Stimulated activated CD4-positive, alpha-beta T cell treated with anti-CD3 and anti-CD28 coated beads, Interleukin-12 subunit alpha, Interleukin-12 subunit beta, amount 100 ng/mL, for 48 hours (primary cell): ENCODE measurements around the gene VAV2.

Experiments used
- DNase-seq, 3 donors: peaks; one replicate each; pipeline ENCODE4 v3.0.0-alpha.2; 2020; ENCODE audit warnings: low read depth in 2 of 3, low spot score in 1 of 3

VAV2 gene, protein sequence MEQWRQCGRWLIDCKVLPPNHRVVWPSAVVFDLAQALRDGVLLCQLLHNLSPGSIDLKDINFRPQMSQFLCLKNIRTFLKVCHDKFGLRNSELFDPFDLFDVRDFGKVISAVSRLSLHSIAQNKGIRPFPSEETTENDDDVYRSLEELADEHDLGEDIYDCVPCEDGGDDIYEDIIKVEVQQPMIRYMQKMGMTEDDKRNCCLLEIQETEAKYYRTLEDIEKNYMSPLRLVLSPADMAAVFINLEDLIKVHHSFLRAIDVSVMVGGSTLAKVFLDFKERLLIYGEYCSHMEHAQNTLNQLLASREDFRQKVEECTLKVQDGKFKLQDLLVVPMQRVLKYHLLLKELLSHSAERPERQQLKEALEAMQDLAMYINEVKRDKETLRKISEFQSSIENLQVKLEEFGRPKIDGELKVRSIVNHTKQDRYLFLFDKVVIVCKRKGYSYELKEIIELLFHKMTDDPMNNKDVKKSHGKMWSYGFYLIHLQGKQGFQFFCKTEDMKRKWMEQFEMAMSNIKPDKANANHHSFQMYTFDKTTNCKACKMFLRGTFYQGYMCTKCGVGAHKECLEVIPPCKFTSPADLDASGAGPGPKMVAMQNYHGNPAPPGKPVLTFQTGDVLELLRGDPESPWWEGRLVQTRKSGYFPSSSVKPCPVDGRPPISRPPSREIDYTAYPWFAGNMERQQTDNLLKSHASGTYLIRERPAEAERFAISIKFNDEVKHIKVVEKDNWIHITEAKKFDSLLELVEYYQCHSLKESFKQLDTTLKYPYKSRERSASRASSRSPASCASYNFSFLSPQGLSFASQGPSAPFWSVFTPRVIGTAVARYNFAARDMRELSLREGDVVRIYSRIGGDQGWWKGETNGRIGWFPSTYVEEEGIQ

DNA sequence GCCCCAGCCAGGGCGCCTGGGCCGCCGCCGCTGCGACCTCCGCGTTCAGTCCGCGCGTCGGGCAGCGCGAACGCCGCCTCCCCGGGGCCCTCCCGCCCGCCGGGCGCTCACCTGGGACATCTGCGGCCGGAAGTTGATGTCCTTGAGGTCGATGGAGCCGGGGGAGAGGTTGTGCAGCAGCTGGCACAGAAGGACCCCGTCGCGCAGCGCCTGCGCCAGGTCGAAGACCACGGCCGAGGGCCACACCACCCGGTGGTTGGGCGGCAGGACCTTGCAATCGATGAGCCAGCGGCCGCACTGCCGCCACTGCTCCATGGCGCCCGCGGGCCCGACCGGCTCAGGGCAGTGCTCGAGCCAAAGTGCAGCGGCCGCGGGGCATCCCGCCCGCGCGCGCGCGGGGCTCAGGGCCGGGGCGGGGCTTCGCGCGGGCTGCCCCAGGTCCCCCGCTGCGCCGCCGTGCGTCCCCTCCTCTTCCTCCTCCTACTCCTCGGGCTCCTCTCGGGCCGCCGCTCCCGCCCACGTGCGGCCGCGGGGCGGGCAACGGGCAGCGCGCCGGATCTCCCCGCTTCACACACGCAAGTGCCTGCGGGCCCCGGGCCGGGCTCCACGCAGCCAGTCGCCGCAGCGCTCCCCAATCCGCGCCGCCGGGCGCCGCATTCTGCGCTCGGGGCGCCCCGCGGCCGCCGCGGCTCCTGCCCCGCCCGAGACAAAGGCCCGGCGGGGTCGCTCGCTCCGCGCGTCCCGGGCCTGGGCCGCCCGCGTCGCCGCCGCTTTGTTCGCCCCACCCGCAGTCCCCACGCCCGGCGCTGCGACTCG, at the start of gene VAV2:
VAV2 (minus strand) TSS at position 361 of the 816 bp plus-strand sequence; CDS start at position 315, 46 bp downstream.
- peak in 2 of 3 donors; percentile 5 to 37 for DNase-seq

DNA sequence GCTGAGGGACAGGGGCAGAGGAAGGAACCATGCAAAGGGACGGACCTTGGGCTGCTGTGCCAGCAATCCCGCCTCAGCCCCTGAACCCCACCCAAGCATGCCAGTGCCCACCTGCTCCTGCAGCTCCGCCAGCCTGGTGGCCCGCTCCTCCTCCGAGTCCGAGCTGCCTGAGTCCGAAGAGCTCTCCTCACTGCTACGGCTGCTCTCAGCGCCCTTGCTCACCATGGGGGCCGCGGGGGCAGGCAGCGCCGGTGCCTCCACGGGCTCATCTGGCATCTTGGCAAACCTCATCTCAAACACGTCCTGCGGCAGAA, 49.5 kb upstream of the VAV2 start:
- no peak for DNase-seq

DNA sequence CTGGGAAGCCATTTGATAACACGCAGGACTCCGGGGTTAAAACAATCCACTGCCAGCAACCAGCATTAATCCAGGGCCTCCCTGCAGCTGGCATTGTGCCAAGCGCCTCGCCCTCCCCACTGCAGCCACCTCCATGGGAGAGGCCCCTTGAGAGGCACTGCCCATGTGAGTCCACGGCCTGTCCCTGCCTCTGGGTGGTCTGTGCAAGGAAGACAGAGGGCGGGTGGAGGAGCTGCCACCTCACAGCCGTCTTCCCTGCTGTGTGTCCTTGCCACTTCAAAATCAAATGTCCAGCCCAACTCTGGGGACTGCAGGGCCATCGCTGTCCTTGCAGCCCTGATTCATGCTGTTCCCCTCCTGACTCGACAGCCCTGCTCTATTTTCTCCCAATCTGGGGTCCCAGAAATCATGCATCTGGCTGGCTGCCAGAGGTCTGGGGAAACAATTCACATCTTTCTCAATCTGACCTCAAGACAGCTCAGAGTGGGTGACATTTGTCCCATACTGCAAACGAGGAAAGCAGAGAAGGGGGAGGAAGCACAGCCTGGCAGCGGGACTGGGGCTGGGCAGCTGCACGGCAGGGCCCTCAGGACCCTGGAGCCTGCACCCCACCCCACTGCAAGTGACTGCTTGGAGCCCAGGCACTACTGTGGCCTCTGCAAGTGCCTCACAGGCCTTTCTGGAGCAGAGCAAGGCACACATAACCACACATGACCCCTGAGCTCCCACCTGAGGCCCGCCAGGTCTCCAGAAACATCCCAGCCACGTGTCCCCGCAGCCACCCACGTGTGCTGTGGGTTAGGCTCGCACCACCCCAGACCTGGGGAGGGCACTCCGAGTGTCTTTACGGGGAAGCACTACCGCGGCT, 48.9 kb upstream of the VAV2 start:
- DNase-seq = no peak

DNA sequence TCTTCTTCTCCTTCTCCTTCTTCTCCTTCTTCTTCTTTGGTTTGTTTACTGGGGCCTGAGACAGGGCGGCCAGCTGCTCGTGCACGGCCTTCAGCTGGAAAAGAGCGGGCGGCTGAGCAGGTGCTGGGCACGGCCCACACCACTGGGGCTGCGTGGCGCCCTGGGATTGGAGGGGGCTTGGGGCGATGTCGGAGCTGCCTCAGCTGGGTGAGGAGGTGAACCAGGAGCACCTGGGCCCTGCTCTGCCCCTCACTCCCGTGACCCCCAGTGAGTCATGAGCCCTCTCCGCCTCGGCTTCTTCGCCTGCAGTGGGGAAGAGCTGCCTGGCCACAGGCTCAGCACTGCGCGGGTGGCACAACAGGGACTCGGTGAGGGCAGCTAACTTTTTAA, 48.0 kb upstream of the VAV2 start:
- DNase-seq = no peak

DNA sequence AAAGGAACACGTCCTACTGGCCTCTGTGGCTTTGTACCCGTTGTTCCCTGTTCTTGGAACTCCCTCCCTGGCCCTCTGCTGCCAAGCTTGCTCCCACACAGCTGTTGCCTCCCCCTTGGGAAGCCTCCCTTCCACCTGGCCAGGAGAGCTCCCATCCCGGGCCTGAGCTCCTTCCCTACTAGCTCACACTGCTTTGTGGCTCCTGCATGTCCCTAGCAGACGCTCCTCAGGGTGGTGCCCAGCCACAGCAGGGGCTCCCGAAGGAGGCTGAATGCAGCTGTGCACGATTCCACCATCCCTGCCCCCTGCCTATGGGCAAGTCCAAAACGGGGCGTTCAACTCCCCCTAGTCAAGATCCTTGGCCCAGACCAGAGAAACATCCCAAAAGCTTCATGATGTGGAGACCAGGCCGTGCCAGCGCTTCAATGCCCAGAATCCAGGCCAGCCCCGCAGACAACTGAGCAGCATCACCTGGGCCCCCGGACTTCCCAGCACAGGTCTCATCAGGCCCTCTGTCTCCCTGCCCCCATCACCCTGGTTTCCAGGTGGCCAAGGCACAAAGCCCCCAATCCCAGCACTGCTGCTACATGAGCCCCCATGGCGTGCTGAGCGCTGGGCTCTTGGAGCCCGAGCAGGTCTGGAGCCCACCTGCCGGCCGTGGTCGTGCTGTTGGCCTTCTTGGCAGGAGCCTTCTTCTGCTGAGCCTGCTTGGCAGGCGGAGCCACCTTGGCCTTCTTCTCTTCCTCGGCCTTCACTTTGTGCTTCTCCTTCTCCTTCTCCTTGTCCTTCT, 47.5 kb upstream of the VAV2 start:
- DNase-seq = no peak

DNA sequence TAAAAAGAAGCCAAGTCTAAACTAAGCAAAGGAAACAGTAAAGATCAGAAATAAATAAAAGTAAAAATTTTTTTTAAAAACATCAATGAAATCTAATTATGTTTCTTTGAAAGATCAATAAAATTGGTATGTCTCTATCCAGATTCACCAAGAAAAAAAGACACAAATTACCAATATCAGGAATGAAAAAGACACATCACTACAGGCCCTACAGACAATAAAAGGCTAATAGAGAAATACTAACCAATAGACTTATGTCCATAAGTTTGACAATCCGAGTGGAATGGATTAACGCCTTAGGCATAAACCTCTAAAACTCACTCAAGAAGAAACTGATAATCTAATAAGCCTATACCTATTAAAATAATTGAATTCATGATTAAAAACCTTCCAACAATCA, 45.5 kb upstream of the VAV2 start:
- DNase-seq = no peak

DNA sequence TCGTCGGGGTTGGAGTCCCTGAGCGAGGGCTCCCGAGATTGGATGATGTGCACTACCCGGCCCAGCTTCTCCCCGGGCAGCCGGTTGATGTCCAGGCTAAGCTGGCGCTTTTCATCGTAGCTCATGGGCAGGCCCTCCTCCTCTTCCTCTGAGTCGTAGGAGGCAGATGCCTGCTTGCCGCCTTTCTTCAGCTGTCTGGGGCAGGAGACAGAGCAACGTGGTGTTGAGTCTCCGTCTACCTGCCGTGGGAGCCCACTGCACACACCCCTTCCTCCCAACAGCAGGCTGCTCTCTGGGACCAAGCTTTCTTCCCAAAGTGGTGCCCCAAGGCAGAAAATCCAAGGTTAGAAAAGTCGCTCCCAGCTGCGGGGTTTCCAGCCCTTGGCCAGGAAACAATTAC, 44.0 kb upstream of the VAV2 start:
- DNase-seq = no peak

DNA sequence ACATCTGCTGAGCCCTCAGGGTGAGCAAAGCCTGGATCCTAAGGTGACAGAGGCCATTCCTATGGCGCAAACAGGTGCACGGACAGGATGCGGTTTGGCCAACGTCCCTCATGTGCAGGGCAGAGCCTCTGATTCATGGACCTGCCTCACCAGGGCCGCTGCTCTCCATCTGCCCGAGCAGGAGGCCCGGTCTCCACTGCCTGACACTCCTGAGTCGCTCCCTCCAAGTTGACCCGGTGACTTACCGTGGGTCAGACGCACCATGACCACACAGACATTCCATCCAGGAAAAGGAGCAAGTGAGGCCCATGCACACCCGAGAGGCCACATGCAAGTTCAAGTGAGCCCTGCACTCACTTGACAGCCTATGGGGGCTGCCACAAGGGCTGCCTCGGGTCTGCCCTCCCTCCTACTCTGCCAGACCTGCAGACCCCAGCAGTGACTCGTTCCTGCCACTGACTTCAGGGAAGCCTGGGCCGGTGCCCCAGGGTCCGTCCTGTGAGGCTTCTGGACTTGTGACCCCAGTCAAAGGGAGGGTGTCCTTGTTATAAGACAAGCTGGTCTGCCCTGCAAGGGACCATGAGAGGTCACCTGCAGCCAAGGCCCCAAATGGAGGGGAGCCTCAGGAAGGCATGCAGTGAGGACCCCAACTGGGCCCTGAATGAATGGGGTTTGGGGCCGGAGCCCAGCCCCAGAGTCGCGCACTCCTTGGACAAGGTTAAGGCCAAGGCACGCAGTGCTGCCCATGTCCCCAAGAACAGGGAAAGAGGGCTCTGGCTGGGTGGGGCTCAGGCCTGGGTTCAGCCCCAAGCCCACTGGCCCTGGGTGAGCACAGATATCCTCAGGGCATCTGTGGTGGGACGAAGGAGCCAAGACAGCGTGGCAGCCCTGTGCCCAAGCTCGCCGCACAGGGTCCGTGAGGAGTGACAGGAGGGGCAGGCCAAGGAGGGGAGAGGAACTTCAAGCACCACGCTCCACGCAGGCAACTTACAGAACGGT, 43.2 kb upstream of the VAV2 start:
- no peak for DNase-seq

DNA sequence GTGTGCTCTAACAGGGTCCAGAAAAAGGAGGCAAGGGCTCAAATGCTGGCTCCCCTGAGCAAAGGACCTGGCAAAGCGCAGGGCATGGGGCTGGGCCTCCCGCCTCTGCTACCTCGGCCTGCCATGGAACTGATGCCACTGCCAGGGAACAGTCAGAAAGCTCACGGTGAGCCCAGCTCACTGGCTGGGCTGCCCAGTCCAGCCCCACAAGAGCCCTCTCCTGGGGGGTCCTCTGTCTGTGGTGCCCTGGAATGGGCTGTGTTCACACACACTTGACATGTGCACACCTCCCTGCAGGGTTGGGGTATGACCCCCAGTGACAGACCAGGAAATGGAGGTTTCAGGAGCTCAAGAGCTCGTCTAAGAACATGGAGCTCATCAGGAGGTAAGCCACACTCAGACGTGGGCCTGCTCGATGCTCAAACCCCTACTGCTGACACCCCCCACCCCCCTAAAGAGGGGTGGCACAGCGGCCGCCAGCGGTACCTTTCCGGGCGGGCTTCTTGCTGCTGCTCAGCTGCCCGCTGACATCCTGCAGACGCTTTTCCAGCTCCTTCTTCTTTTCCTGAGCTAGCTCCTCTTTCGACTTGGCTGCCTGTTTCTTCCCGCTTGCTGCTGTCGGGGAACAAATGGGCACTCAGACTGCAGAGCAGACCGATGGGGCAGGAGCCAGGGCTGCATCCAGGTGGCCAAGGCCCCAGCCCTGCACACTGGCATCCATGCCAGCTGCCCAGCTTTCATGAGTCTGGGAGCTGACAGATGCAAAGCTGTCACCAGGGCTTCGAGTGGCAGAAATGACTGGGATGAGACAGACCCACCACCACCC, 42.3 kb upstream of the VAV2 start:
- DNase-seq = no peak

DNA sequence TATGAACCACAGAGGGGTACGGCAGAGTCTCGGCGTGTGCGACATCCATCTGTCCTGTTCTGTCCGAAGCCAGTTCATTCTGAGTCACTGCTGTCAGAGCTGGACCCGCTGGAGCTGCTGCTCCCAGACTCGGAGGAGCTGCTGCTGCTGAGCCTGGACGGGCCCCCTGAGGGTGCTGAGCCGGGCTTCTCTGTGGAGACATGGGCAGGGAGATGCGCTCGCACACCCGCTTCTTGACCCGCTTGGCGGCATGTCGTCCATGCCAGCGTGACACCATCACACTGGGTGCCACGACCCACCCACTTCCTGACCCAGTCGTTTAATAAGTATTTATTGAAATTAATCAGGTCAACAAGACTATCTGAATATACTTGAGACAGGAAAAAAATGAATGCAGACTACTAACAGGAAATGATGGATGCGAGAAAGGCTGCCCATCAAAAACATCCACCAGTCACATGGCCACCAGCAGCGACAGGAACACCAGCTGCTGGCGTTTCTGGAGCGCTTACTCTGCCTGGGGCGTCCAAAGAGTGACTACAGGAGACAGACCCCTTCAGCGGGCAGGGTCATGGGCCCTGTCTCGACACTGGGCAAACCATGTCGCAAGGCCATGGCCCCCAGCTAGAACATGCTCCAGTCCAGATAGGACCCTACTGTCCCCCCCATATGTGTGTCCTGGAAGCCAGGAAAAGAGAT, 41.5 kb upstream of the VAV2 start:
- no peak for DNase-seq

DNA sequence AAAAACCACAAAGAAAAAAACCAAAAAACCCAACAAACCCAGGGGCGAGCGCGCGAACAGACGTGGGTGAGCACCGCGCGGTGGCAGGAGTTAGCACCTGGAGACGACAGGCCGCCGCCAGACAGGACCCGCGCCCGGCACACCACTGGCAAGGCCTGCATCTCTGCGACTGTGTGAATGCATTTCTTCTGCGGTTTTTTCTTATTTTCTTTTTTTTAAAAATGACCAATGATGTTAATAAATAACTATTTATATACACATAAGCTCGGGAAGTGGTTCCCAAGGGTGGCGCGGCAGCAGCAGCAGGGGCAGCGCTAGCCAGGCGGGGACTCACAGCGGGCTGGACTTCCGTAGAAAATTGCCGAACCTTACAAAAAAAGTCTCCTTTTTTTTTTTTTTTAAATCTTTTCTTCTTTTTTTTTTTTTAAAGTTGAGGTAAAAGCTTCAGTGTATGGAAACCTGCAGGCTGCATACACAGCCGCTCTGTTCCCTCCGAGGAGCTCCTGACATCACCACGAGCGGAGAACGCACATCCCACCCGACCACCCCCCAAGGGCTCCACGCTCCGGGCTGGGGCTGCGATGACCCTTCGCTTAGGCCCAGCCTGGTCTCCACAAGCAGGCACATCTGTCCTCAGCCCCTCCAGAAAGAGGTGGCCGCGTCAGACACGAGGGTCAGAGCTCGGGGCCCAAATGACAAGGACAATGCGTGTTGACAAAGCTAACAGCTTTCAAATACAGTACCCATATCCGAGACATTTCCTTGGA, 40.5 kb upstream of the VAV2 start:
- no peak for DNase-seq

DNA sequence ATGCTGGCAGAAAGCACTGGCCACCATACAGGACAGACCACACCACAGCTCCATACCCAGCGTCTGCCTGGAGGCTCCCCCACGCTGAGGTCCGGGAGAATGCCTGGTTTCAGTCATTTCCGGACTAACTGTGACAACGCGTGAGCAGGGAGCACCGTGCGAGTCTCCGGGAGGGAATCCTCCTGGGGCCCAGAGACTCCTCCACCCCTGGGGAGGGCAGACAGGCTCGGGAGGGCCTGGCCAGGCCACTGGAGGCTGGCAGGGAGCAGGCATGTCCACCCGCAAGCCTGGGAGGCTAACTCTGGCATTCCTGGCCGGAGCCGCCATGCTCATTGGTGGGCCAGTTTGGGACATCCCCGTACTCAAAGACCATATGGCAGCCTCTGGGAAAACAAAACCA, 39.7 kb upstream of the VAV2 start:
- DNase-seq = no peak

DNA sequence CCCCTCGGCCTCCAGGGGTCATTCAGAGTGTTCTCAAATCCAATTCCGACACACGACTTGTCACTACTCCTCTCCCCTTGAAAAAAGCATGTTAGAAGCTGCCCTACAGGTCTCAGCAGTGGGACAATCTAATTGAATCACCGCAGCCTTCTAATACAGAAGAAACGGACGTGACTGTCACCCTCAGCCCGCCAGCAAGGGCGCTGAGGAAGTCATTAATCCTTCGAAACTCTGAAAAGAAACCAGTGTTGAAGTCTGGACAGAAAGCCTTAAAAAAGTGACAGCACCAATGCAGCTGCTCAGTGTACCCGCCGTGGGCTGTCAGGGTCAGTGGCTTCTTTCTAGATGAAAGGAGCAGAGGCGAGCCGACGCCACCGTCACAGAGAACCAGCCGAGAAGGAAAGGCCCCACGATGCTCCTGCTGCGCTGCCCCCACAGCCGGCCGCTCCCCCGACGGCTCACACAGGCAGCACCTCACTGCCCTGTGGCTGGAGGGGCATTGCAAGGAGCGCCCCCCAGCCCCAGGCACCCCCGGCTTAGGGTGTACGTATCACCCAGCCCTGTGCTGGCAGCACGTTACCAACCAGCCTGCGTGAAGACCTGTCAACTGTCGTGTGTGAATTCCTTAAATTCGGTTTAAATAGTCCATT, 38.8 kb upstream of the VAV2 start:
- DNase-seq = no peak

DNA sequence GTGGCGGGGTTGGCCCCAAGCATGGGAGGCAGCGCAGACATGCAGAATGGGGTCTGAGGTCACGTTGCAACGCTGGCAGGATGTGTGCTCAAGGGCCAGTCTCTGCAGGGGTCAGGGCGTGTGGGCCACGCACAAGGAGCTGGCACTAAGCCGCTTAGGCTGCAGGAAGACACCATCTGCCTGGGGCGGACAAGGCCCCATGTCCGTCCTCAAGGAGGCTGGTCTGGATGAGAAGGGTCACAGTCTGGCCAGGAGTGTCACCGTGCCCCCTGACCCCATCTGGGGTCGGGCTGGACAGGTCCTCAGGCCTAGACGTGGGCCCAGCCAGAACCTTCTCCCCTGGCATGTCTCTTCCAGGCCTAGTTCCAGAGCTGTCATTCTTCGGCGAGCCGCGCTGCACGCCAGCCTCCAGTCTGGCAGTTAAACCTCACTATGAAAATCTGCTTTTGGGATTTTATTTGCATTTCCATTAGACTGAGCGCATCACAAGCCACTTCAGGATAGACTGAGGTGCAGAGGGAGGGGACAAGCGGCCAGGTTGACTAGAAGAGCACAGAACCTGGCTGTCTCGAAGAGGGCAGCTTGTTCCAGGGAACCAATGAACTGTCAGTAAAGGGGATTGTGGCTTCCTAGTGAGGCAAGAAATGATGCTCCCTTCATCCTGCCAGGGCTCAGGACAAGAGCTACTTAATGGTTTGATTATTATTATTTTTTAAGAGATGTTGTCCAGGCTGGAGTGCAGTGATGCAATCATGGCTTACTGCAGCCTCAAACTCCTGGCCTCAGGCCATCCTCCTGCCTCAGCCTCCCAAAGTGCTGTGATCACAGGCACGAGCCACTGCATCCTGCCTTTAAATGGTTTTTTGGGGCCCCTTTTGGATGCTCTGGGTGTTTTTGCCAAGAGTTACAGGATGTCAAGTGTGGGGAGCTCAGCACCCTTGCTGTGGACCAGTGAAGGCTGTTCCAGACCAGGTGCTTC, 37.4 kb upstream of the VAV2 start:
- no peak for DNase-seq
